Fibroblast of the aortic adventitia (primary cell): Measurements from ENCODE around the gene AKAP9. TPM values are rescaled to one million over a fixed set of nuclear protein-coding genes. Genes with fewer than 3 reads are reported as not detected.

Experiments used
- DNase-seq: peaks from one replicate; pipeline ENCODE4 v3.0.0-alpha.2; 2010; ENCODE audit warnings: low read depth
- H3K4me3 ChIP-seq: 2 replicates; pipeline ENCODE4 v1.5.1; 2011; ENCODE audit warnings: low read depth, mild to moderate bottlenecking, control low read depth, low read length, moderate library complexity
- CTCF ChIP-seq: IDR thresholded peaks from 2 replicates; pipeline ENCODE4 v1.5.1; 2011; ENCODE audit warnings: mild to moderate bottlenecking, low read length, control low read depth, inconsistent platforms; ENCODE audit not compliant: insufficient read depth
- total RNA-seq: library from RNA; depleted of rRNA; stranded (reverse); fragments of >200 nt; gene quantifications from 2 replicates; pipeline ENCODE4 v1.2.3, GENCODE V29; 2012; ENCODE audit warnings: low replicate concordance

AKAP9 gene
- total RNA-seq, 1 donor: 53.3 TPM

- H3K4me3 ChIP-seq: no peak overlapping the region
- DNase-seq: no peak
- TF ChIP-seq CTCF: no peak
These were observed 115.6 kb downstream of the AKAP9 start for GRCh38 chr7:92056286-92056685.

GRCh38 chr7:92057375-92057774, 116.7 kb downstream of the AKAP9 start:
- TF ChIP-seq CTCF: no peak
- no peak overlapping the region for H3K4me3 ChIP-seq
- peak; percentile 2 for DNase-seq

- H3K4me3 ChIP-seq: no peak overlapping the region
- TF ChIP-seq CTCF: no peak
- no peak for DNase-seq
These were observed 117.4 kb downstream of the AKAP9 start for GRCh38 chr7:92058040-92058439.

DNA sequence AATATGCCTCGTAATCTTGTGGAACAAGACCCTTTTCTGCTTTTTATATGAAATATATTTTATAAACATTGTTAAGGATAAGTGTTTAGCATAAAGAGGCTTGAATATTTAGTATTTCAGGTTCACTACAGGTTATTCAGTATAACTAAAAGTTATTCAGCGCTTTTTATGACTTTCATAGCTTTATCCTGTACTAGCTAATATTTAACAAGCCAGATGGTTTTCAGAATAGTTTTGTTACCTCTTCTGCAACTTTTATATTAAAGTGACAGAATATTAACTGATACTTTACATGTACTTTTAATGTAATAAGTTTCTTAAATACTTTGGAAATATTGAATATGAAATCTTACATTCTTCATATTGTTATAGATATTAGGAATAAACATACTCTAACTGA, 118.2 kb downstream of the AKAP9 start:
- TF ChIP-seq CTCF: no peak
- DNase-seq: no peak
- no peak overlapping the region for H3K4me3 ChIP-seq

- no peak for DNase-seq
- TF ChIP-seq CTCF: no peak
- H3K4me3 ChIP-seq: no peak overlapping the region
These were observed 120.5 kb downstream of the AKAP9 start for GRCh38 chr7:92061154-92061553.

GRCh38 chr7:92064438-92065029, 123.9 kb downstream of the AKAP9 start:
- H3K4me3 ChIP-seq: no peak overlapping the region
- TF ChIP-seq CTCF: no peak
- no peak for DNase-seq

- no peak overlapping the region for H3K4me3 ChIP-seq
- TF ChIP-seq CTCF: no peak
- no peak for DNase-seq
These were observed 130.4 kb downstream of the AKAP9 start for GRCh38 chr7:92071032-92071431.
